PC-3 (cell line): Measurements from ENCODE around the gene MYOZ1.

ENCODE experiments used
- CTCF ChIP-seq: fragments of 300-600 bp; sonication (generic); conservative IDR thresholded peaks from 2 replicates; pipeline ENCODE4 v1.5.1; 2017; ENCODE audit warnings: antibody characterized with exemption, low read depth, mild to moderate bottlenecking, low read length
- EZH2 ChIP-seq: fragments of 300-600 bp; sonication (generic); IDR thresholded peaks from one replicate; pipeline ENCODE4 v1.6.1; 2017; ENCODE audit warnings: antibody characterized with exemption, mild to moderate bottlenecking, low read length; ENCODE audit not compliant: unreplicated experiment
- EZH2phosphoT487 ChIP-seq: fragments of 300-600 bp; sonication (generic); IDR thresholded peaks from 2 replicates; pipeline ENCODE4 v1.6.1; 2018; ENCODE audit warnings: mild to moderate bottlenecking, antibody characterized with exemption, low read length, borderline replicate concordance

DNA sequence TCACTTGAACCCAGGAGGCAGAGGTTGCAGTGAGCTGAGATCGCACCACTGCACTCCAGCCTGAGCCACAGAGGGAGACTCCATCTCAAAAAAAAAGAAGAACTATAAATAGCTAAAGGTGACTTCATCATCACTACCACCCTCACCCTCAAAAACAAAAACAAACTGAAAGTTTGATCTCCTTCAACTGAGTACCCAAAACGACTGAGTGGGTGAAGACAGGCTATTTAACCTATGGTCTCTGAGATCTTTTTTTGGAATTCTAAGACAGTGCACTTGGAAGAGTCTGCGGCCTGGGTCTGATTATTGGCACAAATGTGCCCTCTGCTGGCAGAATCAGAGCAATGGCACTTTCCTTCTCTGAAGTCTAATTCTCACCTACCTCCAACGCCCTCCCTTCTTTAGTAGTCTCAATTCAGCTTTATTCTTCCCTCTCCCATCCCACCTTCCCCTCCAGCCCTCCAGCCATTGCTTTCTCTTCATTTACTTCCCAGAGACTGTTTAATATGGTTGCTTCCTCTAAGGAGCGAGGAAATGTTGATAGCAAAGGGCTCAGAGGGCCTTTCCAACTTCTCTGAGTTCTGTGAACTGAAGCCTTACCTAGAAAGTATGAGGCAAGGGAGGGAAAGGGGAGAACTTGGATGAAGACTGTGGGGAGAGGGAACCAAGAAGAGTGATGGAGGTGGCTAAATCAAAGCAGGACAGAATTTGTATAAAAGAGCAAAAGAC is 2.9 kb upstream of the MYOZ1 start:
- TF ChIP-seq CTCF (peak; percentile 100), EZH2phosphoT487 (no peak), EZH2 (no peak)
